Measurements from ENCODE around the gene PQBP1. TPM values are rescaled to one million over a fixed set of nuclear protein-coding genes. Genes with fewer than 3 reads are reported as not detected.

Gene PQBP1
- polyA plus RNA-seq, 2 of the 4 experiments (the other 2 are of a cell fraction): 125 to 158 TPM

- TF ChIP-seq HOXB5 (CRISPR knock-in tag; IDR thresholded peaks at IDR 0.05) (no peak), NR3C1 (IDR thresholded peaks at IDR 0.05) (no peak), RNF2 (IDR thresholded peaks at IDR 0.05; ENCODE audit: borderline replicate concordance, low read depth) (no peak), POLR2AphosphoS2 (conservative IDR thresholded peaks at IDR 0.05; ENCODE audit: low read length) (no peak), NPAS2 (CRISPR knock-in tag; IDR thresholded peaks at IDR 0.05; ENCODE audit: borderline replicate concordance) (no peak), CHD4 (IDR thresholded peaks at IDR 0.05; ENCODE audit: borderline replicate concordance) (no peak), FOSB (CRISPR knock-in tag; IDR thresholded peaks at IDR 0.05) (no peak), HEYL (CRISPR knock-in tag; IDR thresholded peaks at IDR 0.05) (no peak), ATOH8 (CRISPR knock-in tag; IDR thresholded peaks at IDR 0.05; ENCODE audit: low read depth) (no peak), HMGXB4 (CRISPR knock-in tag; IDR thresholded peaks at IDR 0.05; ENCODE audit: borderline replicate concordance) (no peak), MAFK (IDR thresholded peaks at IDR 0.05; ENCODE audit: partially characterized antibody) (no peak), E2F6 (IDR thresholded peaks at IDR 0.05; ENCODE audit: borderline replicate concordance, low read depth) (no peak), CBX8 (IDR thresholded peaks at IDR 0.05) (no peak), ZC3H11A (IDR thresholded peaks at IDR 0.05) (no peak), KDM5A (IDR thresholded peaks at IDR 0.05) (no peak), BCL3 (IDR thresholded peaks at IDR 0.05) (no peak)
- Histone ChIP-seq H3K4me1 (peaks cover 3% of the 10 kb centered on the region; the same call in 2 of the 3 replicates), H3K4me3 (no peak overlapping the region), H3K27ac (no peak overlapping the region), H3K9me3 (no peaks in the 10 kb centered on the region), H3K4me2 (no peak overlapping the region)
- WGBS (ENCODE audit: missing lambda C conversion rate): 91% methylated on average over 15 of the region's 20 CpGs
- FAIRE-seq (no peak), ATAC-seq (no peak), DNase-seq (ENCODE audit: low read depth in 1 of 2, low spot score in 1 of 2) (no peak)
- CTCF ChIA-PET: interaction anchor here (1.4 to 1.9 kb wide), 2 partner anchors 9 to 14 kb away, joined by 3 to 7 read pairs; no protein-coding TSS in a partner anchor
- POLR2A ChIA-PET: no interaction called here
These were observed 7.5 kb downstream of the PQBP1 start for GRCh38 chrX:48905090-48905790.

GRCh38 chrX:48908600-48908999 is 10.9 kb downstream of the PQBP1 start:
- Histone ChIP-seq H3K27ac (no peak overlapping the region), H3K4me2 (no peak overlapping the region), H3K4me3 (no peak overlapping the region), H3K9me3 (no peaks in the 10 kb centered on the region), H3K4me1 (peaks cover 13% of the 10 kb centered on the region)
- ATAC-seq: no peak
- DNase-seq (ENCODE audit: low read depth in 1 of 2, low spot score in 1 of 2): no peak
- 88% methylated on average over 1 of the region's 1 CpG for WGBS (ENCODE audit: missing lambda C conversion rate)
- POLR2A ChIA-PET: no interaction called here
- CTCF ChIA-PET: interaction anchor here (1.1 kb wide), 1 partner anchor 10 kb away, joined by 3 read pairs; no protein-coding TSS in a partner anchor
- TF ChIP-seq JUN (IDR thresholded peaks at IDR 0.05) (no peak), ZC3H11A (IDR thresholded peaks at IDR 0.05) (no peak), CTCF (IDR thresholded peaks at IDR 0.05) (no peak), GATA3 (IDR thresholded peaks at IDR 0.05; ENCODE audit: borderline replicate concordance) (no peak), ATOH8 (CRISPR knock-in tag; IDR thresholded peaks at IDR 0.05; ENCODE audit: low read depth) (no peak), FOSL2 (IDR thresholded peaks at IDR 0.05) (no peak), FOSL2 (CRISPR knock-in tag; IDR thresholded peaks at IDR 0.05) (no peak), NR3C1 (IDR thresholded peaks at IDR 0.05) (no peak)
- no peak for FAIRE-seq
